Ascending aorta (tissue), 2 donors: ENCODE results near the gene CRISPLD2. TPM values are rescaled to one million over a fixed set of nuclear protein-coding genes. Genes with fewer than 3 reads are reported as not detected.

Experiments used
- DNase-seq, 2 donors: peaks; one replicate each; pipeline ENCODE4 v3.0.0-alpha.2; 2019; ENCODE audit warnings: low spot score in 2 of 2
- H3K27ac ChIP-seq, 2 donors: fragments of 200-600 bp; sonication (generic); one replicate each; pipeline ENCODE4 v1.5.1; 2016 to 2017; ENCODE audit warnings: mild to moderate bottlenecking in 1 of 2
- H3K27me3 ChIP-seq: fragments of 200-600 bp; sonication (generic); one replicate; pipeline ENCODE4 v1.5.1; 2017
- H3K36me3 ChIP-seq, 2 donors: fragments of 200-600 bp; sonication (generic); one replicate each; pipeline ENCODE4 v1.5.1; 2016
- H3K4me1 ChIP-seq, 2 donors: fragments of 200-600 bp; sonication (generic); one replicate each; pipeline ENCODE4 v1.5.1; 2016 to 2017; ENCODE audit warnings: mild to moderate bottlenecking in 1 of 2
- H3K4me3 ChIP-seq, 2 donors: fragments of 200-600 bp; sonication (generic); one replicate each; pipeline ENCODE4 v1.5.1; 2016 to 2017; ENCODE audit warnings: mild to moderate bottlenecking in 1 of 2
- H3K9me3 ChIP-seq, 2 donors: fragments of 200-600 bp; sonication (generic); one replicate each; pipeline ENCODE4 v1.5.1; 2016
- CTCF ChIP-seq, 3 experiments: fragments of 200-600 bp in 2 of 3; fragments of 450-650 bp in 1 of 3; sonication (generic) in 2 of 3; IDR thresholded peaks; one replicate each; pipeline ENCODE4 v1.5.1; 2016 to 2019; ENCODE audit warnings: antibody characterized with exemption in 3 of 3, mild to moderate bottlenecking in 1 of 3, moderate library complexity in 1 of 3
- intact Hi-C: fragments of 100-400 bp; cut with DNase I; formaldehyde crosslinking; loops from one replicate; pipeline ENCODE4 v1.15.1; 2023
- total RNA-seq: library from RNA; depleted of rRNA; stranded (reverse); fragments of >200 nt; gene quantifications from one replicate; pipeline ENCODE4 v1.1.0, GENCODE V29; 2016

Gene CRISPLD2
- total RNA-seq, 1 donor from 2014 or later, result 204 TPM

- no peaks in the 10 kb centered on the region for H3K9me3 ChIP-seq
- no peak overlapping the region for H3K4me3 ChIP-seq
- peaks cover 15 to 25% of the 10 kb centered on the region in 2 donors for H3K4me1 ChIP-seq
- DNase-seq, result no peak
- TF ChIP-seq CTCF (IDR thresholded peaks at IDR 0.05), result no peak
- H3K27ac ChIP-seq, result no peak overlapping the region
- intact Hi-C loops, result loop anchor here (5.0 kb wide), 1 partner anchor 92 kb away; no protein-coding TSS in a partner anchor
- no peaks in the 10 kb centered on the region for H3K27me3 ChIP-seq
- H3K36me3 ChIP-seq, result no peaks in the 10 kb centered on the region
These were observed 109.9 kb downstream of the CRISPLD2 start for GRCh38 chr16:84929421-84930297.

- intact Hi-C loops, result loop anchor here (5.0 kb wide), 1 partner anchor 93 kb away; no protein-coding TSS in a partner anchor
- Histone ChIP-seq H3K4me3 (no peak overlapping the region), H3K27ac (no peak overlapping the region), H3K9me3 (no peaks in the 10 kb centered on the region), H3K4me1 (peaks cover 15 to 26% of the 10 kb centered on the region in 2 donors), H3K27me3 (no peaks in the 10 kb centered on the region), H3K36me3 (no peaks in the 10 kb centered on the region)
- DNase-seq, result no peak
- no peak for TF ChIP-seq CTCF (IDR thresholded peaks at IDR 0.05)
These were observed 110.7 kb downstream of the CRISPLD2 start for GRCh38 chr16:84930298-84931106.

- H3K4me1 ChIP-seq, result peaks cover 15 to 26% of the 10 kb centered on the region in 2 donors
- no peak overlapping the region for H3K27ac ChIP-seq
- H3K4me3 ChIP-seq, result no peak overlapping the region
- no peaks in the 10 kb centered on the region for H3K36me3 ChIP-seq
- H3K27me3 ChIP-seq, result no peaks in the 10 kb centered on the region
- intact Hi-C loops, result loop anchor here (5.0 kb wide), 1 partner anchor 94 kb away; no protein-coding TSS in a partner anchor
- H3K9me3 ChIP-seq, result no peaks in the 10 kb centered on the region
- DNase-seq, result no peak
- TF ChIP-seq CTCF (IDR thresholded peaks at IDR 0.05), result no peak
These were observed 111.3 kb downstream of the CRISPLD2 start for GRCh38 chr16:84931107-84931494.

GRCh38 chr16:84931506-84931905 lies 111.7 kb downstream of the CRISPLD2 start:
- no peak for TF ChIP-seq CTCF (IDR thresholded peaks at IDR 0.05)
- Histone ChIP-seq H3K9me3 (no peaks in the 10 kb centered on the region), H3K27ac (no peak overlapping the region), H3K36me3 (no peaks in the 10 kb centered on the region), H3K4me3 (no peak overlapping the region), H3K4me1 (peaks cover 15 to 26% of the 10 kb centered on the region in 2 donors), H3K27me3 (no peaks in the 10 kb centered on the region)
- DNase-seq, result no peak
- intact Hi-C loops, result loop anchor here (5.0 kb wide), 1 partner anchor 94 kb away; no protein-coding TSS in a partner anchor

- H3K9me3 ChIP-seq, result no peaks in the 10 kb centered on the region
- peaks cover 15 to 26% of the 10 kb centered on the region in 2 donors for H3K4me1 ChIP-seq
- no peaks in the 10 kb centered on the region for H3K27me3 ChIP-seq
- intact Hi-C loops, result loop anchor here (5.0 kb wide), 1 partner anchor 95 kb away; no protein-coding TSS in a partner anchor
- peak overlapping the region; percentile 82 to 91 for H3K27ac ChIP-seq
- no peak for TF ChIP-seq CTCF (IDR thresholded peaks at IDR 0.05)
- no peak for DNase-seq
- H3K4me3 ChIP-seq, result no peak overlapping the region
- H3K36me3 ChIP-seq, result no peaks in the 10 kb centered on the region
These were observed 112.9 kb downstream of the CRISPLD2 start for GRCh38 chr16:84932681-84933080.
